Measurements from ENCODE around the gene ATP2C2. TPM values are rescaled to one million over a fixed set of nuclear protein-coding genes. Genes with fewer than 3 reads are reported as not detected.
"Not testable (repeated sequence)": the region's sequence is repeated elsewhere in the genome, so short reads cannot be mapped to it uniquely, and the experiment has no call there.

ATP2C2 gene
- total RNA-seq, 4 donors from 2014 or later, result 0.86 TPM; not detected in 3

DNA sequence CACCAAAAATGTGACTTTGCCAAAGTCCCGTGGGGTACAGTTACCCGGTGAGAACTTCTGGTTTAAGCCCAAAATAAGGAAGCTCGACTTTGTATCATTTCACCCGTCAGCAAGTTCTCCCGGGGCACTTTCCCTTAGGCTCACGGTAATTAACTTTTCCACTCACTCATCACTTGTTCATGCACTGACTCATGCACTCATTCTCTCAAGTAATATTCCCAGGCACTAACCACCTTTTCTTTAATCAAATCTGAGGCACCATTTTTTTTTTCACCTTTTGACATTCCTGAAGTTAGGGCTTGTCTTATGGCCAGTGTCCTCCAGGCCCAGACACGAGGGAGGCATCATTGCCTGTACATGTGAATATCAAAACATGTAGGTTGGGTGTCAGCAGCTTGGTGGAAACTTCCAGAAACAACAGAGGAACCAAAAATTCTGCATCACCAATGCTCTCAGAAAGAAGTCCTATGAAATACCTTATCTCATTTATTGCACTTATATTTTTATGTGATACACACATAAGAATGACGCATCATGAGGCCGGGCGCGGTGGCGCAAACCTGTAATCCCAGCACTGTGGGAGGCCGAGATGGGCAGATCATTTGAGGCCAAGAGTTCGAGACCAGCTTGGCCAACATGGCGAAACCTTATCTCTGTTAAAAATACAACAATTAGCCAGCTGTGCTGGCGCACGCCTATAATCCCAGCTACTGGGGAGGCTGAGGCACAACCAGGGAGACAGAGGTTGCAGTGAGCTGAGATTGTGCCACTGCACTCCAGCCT, 36.1 kb upstream of the ATP2C2 start:
- H3K4me1 ChIP-seq, result no peaks in the 10 kb centered on the region
- intact Hi-C loops (cut with DNase I), result no loop called here
- no peak overlapping the region for H3K27ac ChIP-seq (replicated peaks in 1 of 4)
- 87% methylated on average over 16 of the region's 17 CpGs for WGBS
- peaks cover 0 to 10% (median 4%) of the 10 kb centered on the region in 4 donors for H3K9me3 ChIP-seq
- no peak for DNase-seq (ENCODE audit: extremely low spot score)
- TF ChIP-seq, protein P1, sequence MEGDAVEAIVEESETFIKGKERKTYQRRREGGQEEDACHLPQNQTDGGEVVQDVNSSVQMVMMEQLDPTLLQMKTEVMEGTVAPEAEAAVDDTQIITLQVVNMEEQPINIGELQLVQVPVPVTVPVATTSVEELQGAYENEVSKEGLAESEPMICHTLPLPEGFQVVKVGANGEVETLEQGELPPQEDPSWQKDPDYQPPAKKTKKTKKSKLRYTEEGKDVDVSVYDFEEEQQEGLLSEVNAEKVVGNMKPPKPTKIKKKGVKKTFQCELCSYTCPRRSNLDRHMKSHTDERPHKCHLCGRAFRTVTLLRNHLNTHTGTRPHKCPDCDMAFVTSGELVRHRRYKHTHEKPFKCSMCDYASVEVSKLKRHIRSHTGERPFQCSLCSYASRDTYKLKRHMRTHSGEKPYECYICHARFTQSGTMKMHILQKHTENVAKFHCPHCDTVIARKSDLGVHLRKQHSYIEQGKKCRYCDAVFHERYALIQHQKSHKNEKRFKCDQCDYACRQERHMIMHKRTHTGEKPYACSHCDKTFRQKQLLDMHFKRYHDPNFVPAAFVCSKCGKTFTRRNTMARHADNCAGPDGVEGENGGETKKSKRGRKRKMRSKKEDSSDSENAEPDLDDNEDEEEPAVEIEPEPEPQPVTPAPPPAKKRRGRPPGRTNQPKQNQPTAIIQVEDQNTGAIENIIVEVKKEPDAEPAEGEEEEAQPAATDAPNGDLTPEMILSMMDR (IDR thresholded peaks at IDR 0.05), result no peak
- no peak for TF ChIP-seq EP300 (IDR thresholded peaks at IDR 0.05)
- TF ChIP-seq POLR2A (IDR thresholded peaks at IDR 0.05; ENCODE audit: low read depth), result no peak
- no peak for TF ChIP-seq POLR2AphosphoS5 (IDR thresholded peaks at IDR 0.05)
- no peaks in the 10 kb centered on the region for H3K36me3 ChIP-seq
- H3K27me3 ChIP-seq, result peaks cover 0 to 13% (median 0%) of the 10 kb centered on the region in 4 donors
- no peak overlapping the region for H3K4me3 ChIP-seq

DNA sequence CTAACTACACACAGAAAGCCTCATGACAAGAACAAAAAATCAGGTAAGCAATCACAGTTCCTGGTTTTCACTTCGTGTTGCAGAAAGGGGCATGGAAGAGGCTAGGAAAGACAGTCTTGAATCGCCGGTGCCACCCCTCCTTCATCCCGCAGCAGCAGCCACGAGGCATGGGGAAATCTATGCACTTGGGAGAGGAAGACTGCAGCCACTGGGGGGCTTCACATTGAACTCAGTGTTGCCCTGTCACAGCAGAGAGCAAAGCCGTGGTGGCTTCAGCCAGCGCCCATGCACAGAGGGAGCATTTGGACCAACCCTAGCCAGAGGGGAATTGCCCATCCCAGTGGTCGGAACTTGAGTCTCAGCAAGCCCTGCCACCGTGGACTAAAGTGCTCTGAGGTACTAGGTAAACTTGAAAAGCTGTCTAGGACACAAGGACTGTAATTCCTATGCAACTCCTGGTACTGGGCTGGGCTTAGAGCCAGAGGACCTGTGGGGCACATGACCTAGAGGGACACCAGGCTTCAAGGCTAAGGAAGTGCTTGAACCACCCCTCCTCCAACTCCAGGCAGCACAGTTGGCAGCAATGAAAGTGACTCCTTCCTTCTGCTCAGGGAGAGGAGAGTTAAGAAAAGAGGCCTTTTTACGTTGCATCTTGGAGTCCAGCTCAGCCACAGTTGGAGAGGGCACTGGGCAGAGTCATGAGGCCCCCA, 35.2 kb upstream of the ATP2C2 start:
- no peak for DNase-seq (ENCODE audit: extremely low spot score)
- intact Hi-C loops (cut with DNase I), result no loop called here

DNA sequence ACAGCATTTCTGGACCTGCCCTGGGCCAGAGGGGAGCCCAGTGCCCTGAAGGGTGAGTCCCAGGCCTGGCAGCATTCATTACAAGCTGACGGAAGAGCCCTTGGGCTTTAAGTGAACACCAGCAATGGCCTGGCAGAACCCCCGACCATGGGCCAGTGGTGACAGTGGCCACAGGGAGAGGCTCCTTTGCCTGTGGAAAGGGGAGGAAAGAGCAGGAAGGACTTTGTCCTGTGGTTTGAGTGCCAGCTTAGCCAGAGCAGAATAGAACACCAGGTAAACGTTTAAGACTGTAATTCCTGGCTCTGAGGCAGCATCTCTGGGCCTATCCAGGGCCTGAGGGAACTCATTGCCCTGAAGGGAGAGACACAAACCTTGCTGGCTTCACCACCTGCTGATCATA, 34.3 kb upstream of the ATP2C2 start:
- WGBS, result 70% methylated on average over 1 of the region's 3 CpGs
- no peaks in the 10 kb centered on the region for H3K36me3 ChIP-seq

More for the DNA sequence above, 35.2 kb upstream of the ATP2C2 start:
- peaks cover 0 to 9% (median 0%) of the 10 kb centered on the region in 4 donors for H3K27me3 ChIP-seq
- peaks cover 0 to 19% (median 11%) of the 10 kb centered on the region in 4 donors for H3K9me3 ChIP-seq
- TF ChIP-seq POLR2AphosphoS5 (IDR thresholded peaks at IDR 0.05), result no peak
- TF ChIP-seq EP300 (IDR thresholded peaks at IDR 0.05), result no peak
- TF ChIP-seq, protein P1 (IDR thresholded peaks at IDR 0.05), result no peak
- H3K27ac ChIP-seq (replicated peaks in 1 of 4), result no peak overlapping the region
- no peaks in the 10 kb centered on the region for H3K36me3 ChIP-seq
- WGBS, result 84% methylated on average over 8 of the region's 10 CpGs
- H3K4me3 ChIP-seq, result no peak overlapping the region
- no peaks in the 10 kb centered on the region for H3K4me1 ChIP-seq

DNA sequence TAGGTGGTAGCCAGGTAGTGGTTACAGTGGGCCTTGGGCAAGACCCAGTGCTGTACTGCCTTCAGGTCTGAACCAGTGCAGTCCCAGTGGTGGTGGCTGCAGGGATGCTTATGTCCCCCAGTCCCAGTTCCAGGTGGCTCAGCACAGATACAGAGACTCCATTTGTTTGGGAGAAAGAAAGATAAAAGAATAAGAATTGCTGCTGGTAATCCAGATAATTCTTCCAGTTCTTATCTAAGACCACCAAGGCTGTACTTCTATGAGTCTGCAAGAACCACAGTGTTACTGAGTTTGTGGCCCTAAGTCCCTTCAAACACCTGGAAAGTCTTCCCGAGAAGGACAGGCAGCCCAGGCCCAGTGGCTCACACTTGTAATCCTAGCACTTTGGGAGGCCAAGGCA, 33.9 kb upstream of the ATP2C2 start:
- no peak for TF ChIP-seq POLR2A (IDR thresholded peaks at IDR 0.05; ENCODE audit: low read depth)
- TF ChIP-seq, protein P1 (IDR thresholded peaks at IDR 0.05), result no peak
- TF ChIP-seq EP300 (IDR thresholded peaks at IDR 0.05), result no peak
- TF ChIP-seq POLR2AphosphoS5 (IDR thresholded peaks at IDR 0.05), result no peak
- no peak for DNase-seq (ENCODE audit: extremely low spot score)
- Histone ChIP-seq H3K27ac (replicated peaks in 1 of 4) (no peak overlapping the region), H3K4me3 (no peak overlapping the region), H3K9me3 (peaks cover 0 to 20% (median 12%) of the 10 kb centered on the region in 4 donors), H3K27me3 (peaks cover 0 to 9% (median 0%) of the 10 kb centered on the region in 4 donors), H3K36me3 (no peaks in the 10 kb centered on the region), H3K4me1 (no peaks in the 10 kb centered on the region)
- 85% methylated on average over 1 of the region's 1 CpG for WGBS
- intact Hi-C loops (cut with DNase I), result no loop called here

More for the DNA sequence above, 34.3 kb upstream of the ATP2C2 start:
- no peak for DNase-seq (ENCODE audit: extremely low spot score)
- intact Hi-C loops (cut with DNase I), result no loop called here
- TF ChIP-seq POLR2A (IDR thresholded peaks at IDR 0.05; ENCODE audit: low read depth), result no peak
- TF ChIP-seq, protein P1 (IDR thresholded peaks at IDR 0.05), result no peak
- TF ChIP-seq EP300 (IDR thresholded peaks at IDR 0.05), result no peak
- TF ChIP-seq POLR2AphosphoS5 (IDR thresholded peaks at IDR 0.05), result no peak
- H3K27ac ChIP-seq (replicated peaks in 1 of 4), result no peak overlapping the region
- H3K27me3 ChIP-seq, result peaks cover 0 to 9% (median 0%) of the 10 kb centered on the region in 4 donors
- no peak overlapping the region for H3K4me3 ChIP-seq
- H3K4me1 ChIP-seq, result no peaks in the 10 kb centered on the region
- peaks cover 0 to 20% (median 12%) of the 10 kb centered on the region in 4 donors for H3K9me3 ChIP-seq

DNA sequence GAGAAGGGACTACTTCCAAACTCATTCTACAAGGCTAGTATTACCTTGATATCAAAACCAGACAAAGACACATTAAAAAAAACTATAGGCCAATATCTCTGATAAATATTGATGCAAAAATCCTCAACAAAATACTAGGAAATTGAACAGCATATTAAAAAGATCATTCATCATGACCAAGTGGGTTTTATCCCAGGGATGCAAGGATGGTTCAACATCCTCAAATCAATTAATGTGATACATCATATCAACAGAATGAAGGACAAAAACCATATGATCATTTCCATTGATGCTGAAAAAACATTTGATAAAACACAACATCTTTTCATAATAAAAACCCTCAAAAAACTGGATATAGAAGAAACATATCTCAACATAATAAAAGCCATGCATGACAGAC, 31.1 kb upstream of the ATP2C2 start:
- H3K27ac ChIP-seq (replicated peaks in 1 of 4); H3K27me3 ChIP-seq; H3K4me3 ChIP-seq; H3K36me3 ChIP-seq; H3K4me1 ChIP-seq; DNase-seq (ENCODE audit: extremely low spot score); intact Hi-C loops (cut with DNase I): not testable (repeated sequence)
- H3K9me3 ChIP-seq, result peaks cover 0 to 20% (median 12%) of the 10 kb centered on the region in 4 donors
